HG03103 (cell line): Measurements from ENCODE around the gene MAML2.

Source experiments
- ATAC-seq: cut with Tn5 transposase; IDR thresholded peaks from one replicate; pipeline ENCODE4 v1.9.1; 2021; ENCODE audit warnings: low read depth; ENCODE audit not compliant: unreplicated experiment

Gene MAML2

GRCh38 chr11:96342961-96343711, at the start of gene MAML2:
Gene MAML2 (minus strand): TSS chr11:96343195. CDS start chr11:96341895, 1,300 bp downstream.
- peak; percentile 75 for ATAC-seq

- ATAC-seq: no peak
Observed at GRCh38 chr11:96391698-96392307, 48.8 kb upstream of the MAML2 start.

- no peak for ATAC-seq
Observed at GRCh38 chr11:96390488-96390792, 47.4 kb upstream of the MAML2 start.

GRCh38 chr11:96389720-96390487, 46.9 kb upstream of the MAML2 start, which contains the start of the genes CCDC82 and JRKL:
Gene CCDC82 (minus strand): TSS chr11:96389912. CDS start chr11:96384747, 5,165 bp downstream.
Gene JRKL (plus strand): TSS chr11:96390013. CDS start chr11:96390650, 637 bp downstream.
- peak; percentile 90 for ATAC-seq

GRCh38 chr11:96388891-96389719, 46.1 kb upstream of the MAML2 start:
- peak; percentile 39 for ATAC-seq

- no peak for ATAC-seq
Observed at GRCh38 chr11:96385187-96385586, 42.2 kb upstream of the MAML2 start.

GRCh38 chr11:96384156-96384555, 41.2 kb upstream of the MAML2 start:
- ATAC-seq: no peak

- no peak for ATAC-seq
Observed at GRCh38 chr11:96376796-96377195, 33.8 kb upstream of the MAML2 start.

- no peak for ATAC-seq
Observed at GRCh38 chr11:96373826-96374225, 30.8 kb upstream of the MAML2 start.

GRCh38 chr11:96367342-96367741, 24.3 kb upstream of the MAML2 start:
- no peak for ATAC-seq

- no peak for ATAC-seq
Observed at GRCh38 chr11:96366024-96366423, 23.0 kb upstream of the MAML2 start.

- no peak for ATAC-seq
Observed at GRCh38 chr11:96365493-96365892, 22.5 kb upstream of the MAML2 start.

- ATAC-seq: no peak
Observed at GRCh38 chr11:96361778-96362177, 18.8 kb upstream of the MAML2 start.

- ATAC-seq: no peak
Observed at GRCh38 chr11:96358321-96358720, 15.3 kb upstream of the MAML2 start.

GRCh38 chr11:96357794-96358193, 14.8 kb upstream of the MAML2 start:
- no peak for ATAC-seq

GRCh38 chr11:96356848-96357247, 13.9 kb upstream of the MAML2 start:
- ATAC-seq: no peak

- no peak for ATAC-seq
Observed at GRCh38 chr11:96342014-96342960, 708 bp downstream of the MAML2 start.

- ATAC-seq: peak; percentile 23
Observed at GRCh38 chr11:96341211-96342013, 1.6 kb downstream of the MAML2 start.

GRCh38 chr11:96340555-96340885, 2.5 kb downstream of the MAML2 start:
- ATAC-seq: no peak
